ENCODE measurements around the gene GMEB2. TPM values are rescaled to one million over a fixed set of nuclear protein-coding genes. Genes with fewer than 3 reads are reported as not detected.

Gene GMEB2
- total RNA-seq, 1 experiment from 2014 or later: 14.3 TPM

DNA sequence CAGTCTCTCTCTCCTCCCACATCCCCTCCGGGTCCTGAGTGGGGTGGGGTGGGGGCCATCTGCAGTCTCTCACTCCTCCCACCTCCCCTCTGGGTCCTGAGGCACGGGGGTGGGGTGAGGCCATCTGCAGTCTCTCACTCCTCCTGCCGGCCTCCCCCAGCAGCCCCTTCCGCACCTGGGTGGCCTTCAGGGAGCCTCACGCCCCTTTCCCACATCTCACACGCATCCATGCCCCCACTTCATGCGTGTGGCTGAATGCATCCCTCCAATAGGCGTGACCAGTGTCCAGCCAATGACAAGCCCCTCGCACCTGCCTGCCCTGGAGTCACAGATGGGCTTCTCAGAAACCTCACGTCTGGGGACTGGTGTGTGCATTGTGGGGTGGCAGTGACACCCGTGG is 78.4 kb downstream of the GMEB2 start:
- H4K91ac ChIP-seq (ENCODE audit: insufficient read length, low read depth, low read length): no peak overlapping the region
- no peak overlapping the region for H3K4ac ChIP-seq (ENCODE audit: low read depth, low read length)
- H3K9me3 ChIP-seq (ENCODE audit: control insufficient read depth, low read depth, low read length): no peaks in the 10 kb centered on the region
- no peak overlapping the region for H3K56ac ChIP-seq (ENCODE audit: insufficient read length, low read depth, low read length)
- H3K4me1 Mint-ChIP-seq: peaks cover 22 to 40% of the 10 kb centered on the region in 2 experiments
- no peak overlapping the region for H3K27ac Mint-ChIP-seq
- H3K79me1 ChIP-seq (ENCODE audit: insufficient read depth, low read depth, low read length, poor library complexity, severe bottlenecking): no peaks in the 10 kb centered on the region
- H2BK15ac ChIP-seq (ENCODE audit: low read depth, low read length): no peak overlapping the region
- no peaks in the 10 kb centered on the region for H3K27me3 ChIP-seq (ENCODE audit: insufficient read depth, low read length)
- H4K8ac ChIP-seq (replicated peaks; ENCODE audit: insufficient read length, low read depth, low read length): no peak overlapping the region
- H4K5ac ChIP-seq (ENCODE audit: insufficient read length, low read depth, low read length): no peak overlapping the region
- no peak overlapping the region for H3K18ac ChIP-seq (ENCODE audit: insufficient read length, low read depth, low read length)
- no peak overlapping the region for H2BK20ac ChIP-seq (ENCODE audit: low read depth, low read length, poor library complexity, severe bottlenecking)
- H2BK120ac ChIP-seq (ENCODE audit: low read depth, low read length, poor library complexity, severe bottlenecking): no peak overlapping the region
- no peak overlapping the region for H2AK5ac ChIP-seq (ENCODE audit: insufficient read length, low read length)
- H3K23me2 ChIP-seq (ENCODE audit: insufficient read length, low read depth, low read length, poor library complexity, severe bottlenecking): peaks cover 4% of the 10 kb centered on the region
- no peak overlapping the region for H2BK5ac ChIP-seq (ENCODE audit: insufficient read length, low read length)
- no CpG with 5 or more reads among the region's 11 CpGs for WGBS (ENCODE audit: extremely low coverage, insufficient read length, low lambda C conversion rate)
- no peaks in the 10 kb centered on the region for H3K79me2 ChIP-seq (ENCODE audit: insufficient read depth, low read length)
- H2AFZ ChIP-seq (ENCODE audit: low read length): no peak overlapping the region
- H3K4me2 ChIP-seq (ENCODE audit: insufficient read depth, insufficient read length, low read length): no peak overlapping the region
- peaks cover 3% of the 10 kb centered on the region for H4K20me1 ChIP-seq (ENCODE audit: control insufficient read depth, insufficient read depth, insufficient read length)
- H3K4me3 Mint-ChIP-seq: no peak overlapping the region
- H3K14ac ChIP-seq (ENCODE audit: insufficient read depth, low read length): no peak overlapping the region
- no peaks in the 10 kb centered on the region; a peak in 1 of 7 replicates for H3K36me3 Mint-ChIP-seq (ENCODE audit: insufficient read depth in 1 of 3, low read depth in 3 of 3)
- no peaks in the 10 kb centered on the region for H3K27me3 Mint-ChIP-seq (ENCODE audit: low read depth)
- H3K4me1 ChIP-seq (ENCODE audit: insufficient read depth, low read length): no peaks in the 10 kb centered on the region; the same call in 1 of the 2 replicates
- H3T11ph ChIP-seq (ENCODE audit: low read length): no peak overlapping the region
- no peak overlapping the region for H2BK12ac ChIP-seq (ENCODE audit: insufficient read length, low read depth, low read length)
- no peak overlapping the region for H3K23ac ChIP-seq (ENCODE audit: insufficient read length, low read depth, low read length)
- no peaks in the 10 kb centered on the region for H3K9me3 Mint-ChIP-seq
- H3K27ac ChIP-seq (ENCODE audit: insufficient read length, low read depth, low read length): no peak overlapping the region
- TF ChIP-seq, protein P1, sequence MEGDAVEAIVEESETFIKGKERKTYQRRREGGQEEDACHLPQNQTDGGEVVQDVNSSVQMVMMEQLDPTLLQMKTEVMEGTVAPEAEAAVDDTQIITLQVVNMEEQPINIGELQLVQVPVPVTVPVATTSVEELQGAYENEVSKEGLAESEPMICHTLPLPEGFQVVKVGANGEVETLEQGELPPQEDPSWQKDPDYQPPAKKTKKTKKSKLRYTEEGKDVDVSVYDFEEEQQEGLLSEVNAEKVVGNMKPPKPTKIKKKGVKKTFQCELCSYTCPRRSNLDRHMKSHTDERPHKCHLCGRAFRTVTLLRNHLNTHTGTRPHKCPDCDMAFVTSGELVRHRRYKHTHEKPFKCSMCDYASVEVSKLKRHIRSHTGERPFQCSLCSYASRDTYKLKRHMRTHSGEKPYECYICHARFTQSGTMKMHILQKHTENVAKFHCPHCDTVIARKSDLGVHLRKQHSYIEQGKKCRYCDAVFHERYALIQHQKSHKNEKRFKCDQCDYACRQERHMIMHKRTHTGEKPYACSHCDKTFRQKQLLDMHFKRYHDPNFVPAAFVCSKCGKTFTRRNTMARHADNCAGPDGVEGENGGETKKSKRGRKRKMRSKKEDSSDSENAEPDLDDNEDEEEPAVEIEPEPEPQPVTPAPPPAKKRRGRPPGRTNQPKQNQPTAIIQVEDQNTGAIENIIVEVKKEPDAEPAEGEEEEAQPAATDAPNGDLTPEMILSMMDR (conservative IDR thresholded peaks at IDR 0.05): no peak
- no peak for DNase-seq
- no peak overlapping the region for H3K9ac ChIP-seq (ENCODE audit: extremely low read depth, insufficient read length, low read length)
